HL-60 (cell line): ENCODE data around the gene IGSF23.

Experiments used
- GABPA ChIP-seq: IDR thresholded peaks from 2 replicates; pipeline ENCODE4 v1.6.1; 2012; ENCODE audit warnings: low read depth
- POLR2AphosphoS5 ChIP-seq: IDR thresholded peaks from 2 replicates; pipeline ENCODE4 v1.6.1; 2012; ENCODE audit warnings: low read depth
- SPI1 ChIP-seq: IDR thresholded peaks from 2 replicates; pipeline ENCODE4 v1.6.1; 2012; ENCODE audit warnings: low read depth, mild to moderate bottlenecking, borderline replicate concordance
- TF ChIP-seq, protein P1 (sequence below): IDR thresholded peaks from one replicate; pipeline ENCODE4 v1.5.1; 2011; ENCODE audit warnings: low read length, control low read depth, inconsistent platforms; ENCODE audit not compliant: insufficient read depth
- TF ChIP-seq, protein P2 (sequence below): IDR thresholded peaks from 2 replicates; pipeline ENCODE4 v1.6.1; 2012; ENCODE audit warnings: low read depth; ENCODE audit not compliant: insufficient replicate concordance

GRCh38 chr19:44579663-44580365, 33.5 kb upstream of the IGSF23 start:
- TF ChIP-seq, protein P1, sequence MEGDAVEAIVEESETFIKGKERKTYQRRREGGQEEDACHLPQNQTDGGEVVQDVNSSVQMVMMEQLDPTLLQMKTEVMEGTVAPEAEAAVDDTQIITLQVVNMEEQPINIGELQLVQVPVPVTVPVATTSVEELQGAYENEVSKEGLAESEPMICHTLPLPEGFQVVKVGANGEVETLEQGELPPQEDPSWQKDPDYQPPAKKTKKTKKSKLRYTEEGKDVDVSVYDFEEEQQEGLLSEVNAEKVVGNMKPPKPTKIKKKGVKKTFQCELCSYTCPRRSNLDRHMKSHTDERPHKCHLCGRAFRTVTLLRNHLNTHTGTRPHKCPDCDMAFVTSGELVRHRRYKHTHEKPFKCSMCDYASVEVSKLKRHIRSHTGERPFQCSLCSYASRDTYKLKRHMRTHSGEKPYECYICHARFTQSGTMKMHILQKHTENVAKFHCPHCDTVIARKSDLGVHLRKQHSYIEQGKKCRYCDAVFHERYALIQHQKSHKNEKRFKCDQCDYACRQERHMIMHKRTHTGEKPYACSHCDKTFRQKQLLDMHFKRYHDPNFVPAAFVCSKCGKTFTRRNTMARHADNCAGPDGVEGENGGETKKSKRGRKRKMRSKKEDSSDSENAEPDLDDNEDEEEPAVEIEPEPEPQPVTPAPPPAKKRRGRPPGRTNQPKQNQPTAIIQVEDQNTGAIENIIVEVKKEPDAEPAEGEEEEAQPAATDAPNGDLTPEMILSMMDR: no peak
- no peak for TF ChIP-seq POLR2AphosphoS5
- no peak for TF ChIP-seq GABPA
- TF ChIP-seq, protein P2, sequence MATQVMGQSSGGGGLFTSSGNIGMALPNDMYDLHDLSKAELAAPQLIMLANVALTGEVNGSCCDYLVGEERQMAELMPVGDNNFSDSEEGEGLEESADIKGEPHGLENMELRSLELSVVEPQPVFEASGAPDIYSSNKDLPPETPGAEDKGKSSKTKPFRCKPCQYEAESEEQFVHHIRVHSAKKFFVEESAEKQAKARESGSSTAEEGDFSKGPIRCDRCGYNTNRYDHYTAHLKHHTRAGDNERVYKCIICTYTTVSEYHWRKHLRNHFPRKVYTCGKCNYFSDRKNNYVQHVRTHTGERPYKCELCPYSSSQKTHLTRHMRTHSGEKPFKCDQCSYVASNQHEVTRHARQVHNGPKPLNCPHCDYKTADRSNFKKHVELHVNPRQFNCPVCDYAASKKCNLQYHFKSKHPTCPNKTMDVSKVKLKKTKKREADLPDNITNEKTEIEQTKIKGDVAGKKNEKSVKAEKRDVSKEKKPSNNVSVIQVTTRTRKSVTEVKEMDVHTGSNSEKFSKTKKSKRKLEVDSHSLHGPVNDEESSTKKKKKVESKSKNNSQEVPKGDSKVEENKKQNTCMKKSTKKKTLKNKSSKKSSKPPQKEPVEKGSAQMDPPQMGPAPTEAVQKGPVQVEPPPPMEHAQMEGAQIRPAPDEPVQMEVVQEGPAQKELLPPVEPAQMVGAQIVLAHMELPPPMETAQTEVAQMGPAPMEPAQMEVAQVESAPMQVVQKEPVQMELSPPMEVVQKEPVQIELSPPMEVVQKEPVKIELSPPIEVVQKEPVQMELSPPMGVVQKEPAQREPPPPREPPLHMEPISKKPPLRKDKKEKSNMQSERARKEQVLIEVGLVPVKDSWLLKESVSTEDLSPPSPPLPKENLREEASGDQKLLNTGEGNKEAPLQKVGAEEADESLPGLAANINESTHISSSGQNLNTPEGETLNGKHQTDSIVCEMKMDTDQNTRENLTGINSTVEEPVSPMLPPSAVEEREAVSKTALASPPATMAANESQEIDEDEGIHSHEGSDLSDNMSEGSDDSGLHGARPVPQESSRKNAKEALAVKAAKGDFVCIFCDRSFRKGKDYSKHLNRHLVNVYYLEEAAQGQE: no peak
- no peak for TF ChIP-seq SPI1
